Endothelial cell of umbilical vein (primary cell): ENCODE data around the gene TAS1R3. TPM values are rescaled to one million over a fixed set of nuclear protein-coding genes. Genes with fewer than 3 reads are reported as not detected.

Experiments
- BruUV-seq: library from RNA; stranded (reverse); fragments of 400-500 nt; replicated peaks from 2 replicates; lab custom pipeline; 2021; lab: Mats Ljungman, UMichigan
- CTCF ChIA-PET: fragments of 300-600, 350-600 bp; sonication (Branson Sonifier 250); formaldehyde crosslinking; loops from one replicate; lab custom pipeline; 2021; ENCODE audit warnings: antibody characterized with exemption, inconsistent platforms; lab: Charles Lee
- POLR2A ChIA-PET: fragments of 300-600, 350-600 bp; sonication (Branson Sonifier 250); formaldehyde crosslinking; loops from one replicate; lab custom pipeline; 2021; ENCODE audit warnings: antibody characterized with exemption, inconsistent platforms; lab: Charles Lee
- DNase-seq: peaks from one replicate; pipeline ENCODE4 v3.0.0-alpha.2; 2011; ENCODE audit warnings: low read depth, low spot score
- FAIRE-seq: peaks from 2 replicates; lab custom pipeline; 2011; peaks lifted over from hg19 to GRCh38; lab: Jason Lieb, UNC
- H2AFZ ChIP-seq: 2 replicates; pipeline ENCODE4 v1.6.0; 2012; ENCODE audit warnings: low read depth, low read length, control low read depth, inconsistent platforms
- H3K27ac ChIP-seq: 2 replicates; pipeline ENCODE4 v1.5.1; 2011; ENCODE audit warnings: low read depth, mild to moderate bottlenecking, control low read depth, low read length, moderate library complexity; ENCODE audit not compliant: insufficient read depth
- H3K27me3 ChIP-seq, 2 experiments: 2 replicates each; pipeline versions ENCODE4 v1.6.0 to v1.6.1; 2011; ENCODE audit warnings: low read length in 2 of 2, mixed read lengths in 1 of 2; ENCODE audit not compliant: control insufficient read depth in 2 of 2, insufficient read depth in 2 of 2
- H3K36me3 ChIP-seq, 2 experiments: 2 replicates in 1 of 2; 3 replicates in 1 of 2; pipeline ENCODE4 v1.5.1; 2011; ENCODE audit warnings: low read length in 2 of 2, mild to moderate bottlenecking in 1 of 2, moderate library complexity in 1 of 2; ENCODE audit not compliant: control insufficient read depth in 2 of 2, insufficient read depth in 2 of 2; ENCODE audit errors: extremely low read depth in 1 of 2
- H3K4me1 ChIP-seq: 3 replicates; pipeline ENCODE4 v1.5.1; 2011; ENCODE audit warnings: mild to moderate bottlenecking, low read length; ENCODE audit not compliant: control insufficient read depth, insufficient read depth; ENCODE audit errors: extremely low read depth
- H3K4me2 ChIP-seq: 2 replicates; pipeline ENCODE4 v1.6.1; 2011; ENCODE audit warnings: low read length, control low read depth, mixed read lengths; ENCODE audit not compliant: insufficient read depth
- H3K4me3 ChIP-seq, 3 experiments: fragments of 200-600 bp in 1 of 3; sonication (generic), shearing (Covaris generic) in 1 of 3; replicated peaks in 1 of 3; 2 replicates each; pipeline ENCODE4 v1.5.1; 2011 to 2016; ENCODE audit warnings: control low read depth in 3 of 3, low read length in 3 of 3, mild to moderate bottlenecking in 2 of 3, inconsistent platforms in 1 of 3, low read depth in 1 of 3, moderate library complexity in 1 of 3; ENCODE audit not compliant: insufficient read depth in 1 of 3
- H3K79me2 ChIP-seq: 2 replicates; pipeline ENCODE4 v1.6.0; 2012; ENCODE audit warnings: low read length, inconsistent platforms; ENCODE audit not compliant: control insufficient read depth, insufficient read depth
- H3K9ac ChIP-seq: replicated peaks from 2 replicates; pipeline ENCODE3; 2011; ENCODE audit warnings: low read length, control low read depth; ENCODE audit not compliant: insufficient read depth; ENCODE audit errors: extremely low read depth
- H3K9me1 ChIP-seq: replicated peaks from 3 replicates; pipeline ENCODE4 v1.6.0; 2011; ENCODE audit warnings: mild to moderate bottlenecking, low read length; ENCODE audit not compliant: control insufficient read depth, insufficient read depth; ENCODE audit errors: extremely low read depth
- H3K9me3 ChIP-seq: replicated peaks from 2 replicates; pipeline ENCODE4 v1.5.1; 2012; ENCODE audit warnings: low read length, inconsistent platforms; ENCODE audit not compliant: control insufficient read depth, insufficient read depth
- H4K20me1 ChIP-seq: replicated peaks from 2 replicates; pipeline ENCODE3; 2011; ENCODE audit warnings: mild to moderate bottlenecking, low read length; ENCODE audit not compliant: control insufficient read depth, insufficient read depth; ENCODE audit errors: extremely low read depth
- CTCF ChIP-seq, 2 donors: IDR thresholded peaks; 1 replicate in 1 of 2; 2 replicates in 1 of 2; pipeline ENCODE4 v1.5.1; 2011; ENCODE audit warnings: low read length in 2 of 2, mild to moderate bottlenecking in 2 of 2, moderate library complexity in 2 of 2, control low read depth in 1 of 2, inconsistent platforms in 1 of 2, low read depth in 1 of 2; ENCODE audit not compliant: insufficient read depth in 1 of 2; ENCODE audit errors: extremely low read depth in 1 of 2
- EZH2 ChIP-seq: IDR thresholded peaks from 2 replicates; pipeline ENCODE4 v1.6.1; 2012; ENCODE audit warnings: borderline replicate concordance, low read depth, mild to moderate bottlenecking, moderate library complexity, low read length, inconsistent platforms; ENCODE audit not compliant: severe bottlenecking
- FOS ChIP-seq: IDR thresholded peaks from 2 replicates; pipeline ENCODE4 v1.6.1; 2011; ENCODE audit warnings: mild to moderate bottlenecking, low read length, moderate library complexity, borderline replicate concordance; ENCODE audit not compliant: insufficient read depth
- GATA2 ChIP-seq: IDR thresholded peaks from 2 replicates; pipeline ENCODE4 v1.7.0; 2011; ENCODE audit warnings: low read depth, mild to moderate bottlenecking, moderate library complexity, mixed read lengths, low read length; ENCODE audit not compliant: insufficient read length, insufficient read depth
- JUN ChIP-seq: IDR thresholded peaks from 2 replicates; pipeline ENCODE4 v1.6.1; 2011; ENCODE audit warnings: borderline replicate concordance, low read depth; ENCODE audit not compliant: insufficient read length, insufficient read depth
- MAX ChIP-seq: IDR thresholded peaks from 2 replicates; pipeline ENCODE4 v1.6.1; 2011; ENCODE audit not compliant: insufficient read depth, insufficient read length
- MYC ChIP-seq: IDR thresholded peaks from one replicate; pipeline ENCODE4 v1.6.1; 2011; ENCODE audit warnings: mild to moderate bottlenecking, low read depth, low read length
- POLR2A ChIP-seq: IDR thresholded peaks from 2 replicates; pipeline ENCODE4 v1.6.1; 2012; ENCODE audit warnings: low read depth, mild to moderate bottlenecking, control low read depth, low read length
- POLR2AphosphoS5 ChIP-seq: IDR thresholded peaks from 2 replicates; pipeline ENCODE4 v1.6.1; 2012; ENCODE audit warnings: low read depth, mild to moderate bottlenecking, control low read depth, low read length, moderate library complexity; ENCODE audit not compliant: insufficient read depth
- dilution Hi-C: fragments of 300-500 bp; cut with MboI; formaldehyde crosslinking; loops from one replicate; pipeline ENCODE4 v1.15.0; 2019; ENCODE audit warnings: low sequenced_read_pairs; ENCODE audit not compliant: extremely low pct_ligation_motif_present
- intact Hi-C: fragments of 100-400 bp; cut with micrococcal nuclease; formaldehyde crosslinking; loops from one replicate; pipeline ENCODE4 v1.10.0; 2022
- polyA plus RNA-seq, 4 experiments: library from polyadenylated mRNA; depleted of rRNA in 3 of 4; stranded (reverse) in 3 of 4; unstranded in 1 of 4; fragments of >200 nt; gene quantifications; 2 replicates each; pipeline versions ENCODE4 v1.2.1 to v1.2.3, GENCODE V29; 2011 to 2012; ENCODE audit warnings: missing spikeins in 1 of 4
- total RNA-seq: library from RNA; stranded (reverse); gene quantifications from 2 replicates; pipeline ENCODE4 v1.2.3, GENCODE V29; 2021

Gene TAS1R3
- total and polyA plus RNA-seq, 2 donors (not counting 3 experiments of a cell fraction or from before 2014, with no cell fraction given) = 0.26 to 0.38 TPM

- ChIA-PET POLR2A (no interaction called here), CTCF (no interaction called here)
- no peaks in the 10 kb centered on the region for H3K9me1 ChIP-seq
- H3K36me3 ChIP-seq = peaks cover 0 to 8% of the 10 kb centered on the region in 2 experiments
- no peak overlapping the region for H3K9ac ChIP-seq
- no peaks in the 10 kb centered on the region for H3K79me2 ChIP-seq
- H3K4me3 ChIP-seq = no peak overlapping the region
- H3K4me2 ChIP-seq = no peak overlapping the region
- H4K20me1 ChIP-seq = no peaks in the 10 kb centered on the region
- FAIRE-seq (no peak), DNase-seq (no peak)
- H3K27me3 ChIP-seq = no peaks in the 10 kb centered on the region
- no peak overlapping the region for H2AFZ ChIP-seq
- intact Hi-C loops (no loop called here), dilution Hi-C loops (no loop called here)
- H3K27ac ChIP-seq = no peak overlapping the region
- BruUV-seq = no TSS peak
- TF ChIP-seq POLR2AphosphoS5 = no peak
- no peak for TF ChIP-seq CTCF (IDR thresholded peaks at IDR 0.05; ENCODE audit: extremely low read depth in 1 of 2, insufficient read depth in 1 of 2, low read depth in 1 of 2, low read length in 2 of 2)
- TF ChIP-seq MYC = no peak
- no peak for TF ChIP-seq MAX
- TF ChIP-seq EZH2 = no peak
- TF ChIP-seq FOS = no peak
- TF ChIP-seq JUN = no peak
- TF ChIP-seq POLR2A = no peak
- no peak for TF ChIP-seq GATA2
- H3K9me3 ChIP-seq = no peaks in the 10 kb centered on the region
- no peaks in the 10 kb centered on the region for H3K4me1 ChIP-seq
These were observed 1.8 kb downstream of the TAS1R3 start for GRCh38 chr1:1332774-1333480.
